Large intestine (tissue), 3 donors: Measurements from ENCODE around the gene WDR89. TPM values are rescaled to one million over a fixed set of nuclear protein-coding genes. Genes with fewer than 3 reads are reported as not detected.

Experiments used
- DNase-seq, 2 donors: peaks; one replicate each; pipeline versions ENCODE4 v3.0.0 to v3.0.0-alpha.2; 2013
- H3K27ac ChIP-seq: one replicate; pipeline ENCODE4 v1.5.1; 2013; ENCODE audit warnings: low read length
- H3K27me3 ChIP-seq: 2 replicates; pipeline ENCODE4 v1.6.1; 2013; ENCODE audit warnings: low read length; ENCODE audit not compliant: control insufficient read depth, insufficient read depth
- H3K36me3 ChIP-seq: 2 replicates; pipeline ENCODE4 v1.6.1; 2013; ENCODE audit warnings: low read length; ENCODE audit not compliant: control insufficient read depth, insufficient read depth
- H3K4me1 ChIP-seq: one replicate; pipeline ENCODE4 v1.6.1; 2013; ENCODE audit warnings: low read length; ENCODE audit not compliant: control insufficient read depth, insufficient read depth
- H3K4me3 ChIP-seq: one replicate; pipeline ENCODE4 v1.5.1; 2013; ENCODE audit warnings: low read length
- H3K9me3 ChIP-seq: one replicate; pipeline ENCODE4 v1.6.1; 2013; ENCODE audit warnings: mild to moderate bottlenecking, low read depth, low read length, moderate library complexity; ENCODE audit not compliant: control insufficient read depth
- WGBS: methylation state at CpG from one replicate; pipeline ENCODE4 v1.1.5; 2013; ENCODE audit warnings: low lambda C conversion rate; ENCODE audit not compliant: insufficient coverage; 5-methylcytosine and 5-hydroxymethylcytosine counted together
- polyA plus RNA-seq: library from polyadenylated mRNA; unstranded; fragments of 120-200 nt; gene quantifications from one replicate; pipeline ENCODE4 v1.2.1, GENCODE V29; 2013

WDR89 gene
- polyA plus RNA-seq, 1 donor, result 13.0 TPM

GRCh38 chr14:63563370-63564026 is 78.2 kb downstream of the WDR89 start:
- H3K4me1 ChIP-seq, result no peaks in the 10 kb centered on the region
- no peak for DNase-seq
- H3K27ac ChIP-seq, result no peak overlapping the region
- H3K27me3 ChIP-seq, result no peaks in the 10 kb centered on the region
- no peaks in the 10 kb centered on the region for H3K36me3 ChIP-seq
- no peak overlapping the region for H3K4me3 ChIP-seq
- no CpG with 5 or more reads among the region's 7 CpGs for WGBS
- no peaks in the 10 kb centered on the region for H3K9me3 ChIP-seq

- Histone ChIP-seq H3K27me3 (no peaks in the 10 kb centered on the region), H3K4me1 (no peaks in the 10 kb centered on the region), H3K27ac (no peak overlapping the region), H3K36me3 (no peaks in the 10 kb centered on the region), H3K4me3 (no peak overlapping the region), H3K9me3 (no peaks in the 10 kb centered on the region)
- no CpG with 5 or more reads among the region's 3 CpGs for WGBS
- no peak for DNase-seq
These were observed 79.3 kb downstream of the WDR89 start for GRCh38 chr14:63562405-63562804.

- Histone ChIP-seq H3K9me3 (no peaks in the 10 kb centered on the region), H3K27ac (no peak overlapping the region), H3K4me1 (no peaks in the 10 kb centered on the region), H3K27me3 (no peaks in the 10 kb centered on the region), H3K36me3 (no peaks in the 10 kb centered on the region), H3K4me3 (no peak overlapping the region)
- no peak for DNase-seq
- 100% methylated on average over 2 of the region's 7 CpGs for WGBS
These were observed 86.1 kb downstream of the WDR89 start for GRCh38 chr14:63555572-63555971.

- no peaks in the 10 kb centered on the region for H3K4me1 ChIP-seq
- H3K4me3 ChIP-seq, result no peak overlapping the region
- no peaks in the 10 kb centered on the region for H3K9me3 ChIP-seq
- no CpG with 5 or more reads among the region's 3 CpGs for WGBS
- no peaks in the 10 kb centered on the region for H3K27me3 ChIP-seq
- no peaks in the 10 kb centered on the region for H3K36me3 ChIP-seq
- no peak for DNase-seq
- H3K27ac ChIP-seq, result no peak overlapping the region
These were observed 90.3 kb downstream of the WDR89 start for GRCh38 chr14:63551332-63551731.

GRCh38 chr14:63547798-63548335 is 93.8 kb downstream of the WDR89 start:
- H3K4me1 ChIP-seq, result no peaks in the 10 kb centered on the region
- WGBS, result 40% methylated on average over 1 of the region's 8 CpGs

More at GRCh38 chr14:63547798-63548335, 93.8 kb downstream of the WDR89 start:
- DNase-seq, result no peak
- Histone ChIP-seq H3K27me3 (no peaks in the 10 kb centered on the region), H3K4me3 (no peak overlapping the region), H3K36me3 (no peaks in the 10 kb centered on the region), H3K27ac (no peak overlapping the region), H3K9me3 (no peaks in the 10 kb centered on the region)

Other genes starting within 250 kb of the WDR89 start
- gene PPP2R5E, start 98.5 kb downstream of the WDR89 start, polyA plus RNA-seq, result 22.4 TPM
- 8.6 TPM for gene SGPP1, start 86.2 kb upstream of the WDR89 start, polyA plus RNA-seq
- gene SYNE2, start 211.1 kb upstream of the WDR89 start, polyA plus RNA-seq, result 50.5 TPM